Neuron (in vitro differentiated cells): ENCODE data around the gene IL1RN.

ENCODE experiments used
- H2AFZ ChIP-seq: one replicate; pipeline ENCODE4 v1.6.1; 2013; ENCODE audit warnings: low read depth, mild to moderate bottlenecking, inconsistent platforms, low read length, moderate library complexity
- H3K27me3 ChIP-seq: one replicate; pipeline ENCODE4 v1.6.1; 2013; ENCODE audit warnings: low read length; ENCODE audit not compliant: insufficient read depth
- H3K36me3 ChIP-seq: one replicate; pipeline ENCODE4 v1.6.1; 2013; ENCODE audit warnings: low read length; ENCODE audit not compliant: insufficient read depth
- H3K4me1 ChIP-seq: one replicate; pipeline ENCODE4 v1.6.1; 2013; ENCODE audit warnings: low read length; ENCODE audit not compliant: insufficient read depth
- H3K4me3 ChIP-seq: 2 replicates; pipeline ENCODE4 v1.5.1; 2013; ENCODE audit warnings: mild to moderate bottlenecking, low read length, moderate library complexity
- H3K9me3 ChIP-seq: one replicate; pipeline ENCODE4 v1.6.1; 2013; ENCODE audit warnings: low read length

Gene IL1RN, protein sequence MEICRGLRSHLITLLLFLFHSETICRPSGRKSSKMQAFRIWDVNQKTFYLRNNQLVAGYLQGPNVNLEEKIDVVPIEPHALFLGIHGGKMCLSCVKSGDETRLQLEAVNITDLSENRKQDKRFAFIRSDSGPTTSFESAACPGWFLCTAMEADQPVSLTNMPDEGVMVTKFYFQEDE

DNA sequence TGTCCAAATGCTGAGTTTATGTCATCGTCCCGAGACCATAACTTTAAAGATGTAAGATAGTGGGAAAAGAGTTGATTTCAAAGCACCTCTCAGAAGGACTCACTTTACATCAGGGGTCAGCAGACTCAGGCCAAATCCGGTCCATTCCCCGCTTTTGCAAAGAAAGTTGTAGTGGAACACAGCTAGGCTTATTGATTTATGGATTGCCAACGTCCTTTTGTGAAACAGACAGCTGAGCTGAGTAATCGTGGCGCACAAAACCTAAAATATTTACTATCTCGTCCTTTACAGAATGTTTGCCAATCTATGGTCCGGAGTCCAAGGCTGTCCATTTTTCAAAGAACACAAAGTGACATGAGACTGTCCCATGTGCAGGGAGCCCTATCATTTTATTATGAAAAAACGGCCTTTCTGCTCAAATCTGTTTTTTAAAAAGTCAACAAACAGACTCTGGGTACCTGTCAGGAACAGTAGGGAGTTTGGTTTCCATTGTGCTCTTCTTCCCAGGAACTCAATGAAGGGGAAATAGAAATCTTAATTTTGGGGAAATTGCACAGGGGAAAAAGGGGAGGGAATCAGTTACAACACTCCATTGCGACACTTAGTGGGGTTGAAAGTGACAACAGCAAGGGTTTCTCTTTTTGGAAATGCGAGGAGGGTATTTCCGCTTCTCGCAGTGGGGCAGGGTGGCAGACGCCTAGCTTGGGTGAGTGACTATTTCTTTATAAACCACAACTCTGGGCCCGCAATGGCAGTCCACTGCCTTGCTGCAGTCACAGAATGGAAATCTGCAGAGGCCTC, at the start of gene IL1RN:
TSS of gene IL1RN (plus strand) at position 754 of the 801 bp plus-strand sequence. CDS start at position 781, 27 bp downstream.
- H3K36me3 ChIP-seq: no peaks in the 10 kb centered on the region
- H3K27me3 ChIP-seq: peaks cover 13% of the 10 kb centered on the region
- H3K4me3 ChIP-seq: no peak within 1 kb of the TSS
- H3K4me1 ChIP-seq: peaks cover 5% of the 10 kb centered on the region
- no peak within 1 kb of the TSS for H2AFZ ChIP-seq
- no peaks in the 10 kb centered on the region for H3K9me3 ChIP-seq

DNA sequence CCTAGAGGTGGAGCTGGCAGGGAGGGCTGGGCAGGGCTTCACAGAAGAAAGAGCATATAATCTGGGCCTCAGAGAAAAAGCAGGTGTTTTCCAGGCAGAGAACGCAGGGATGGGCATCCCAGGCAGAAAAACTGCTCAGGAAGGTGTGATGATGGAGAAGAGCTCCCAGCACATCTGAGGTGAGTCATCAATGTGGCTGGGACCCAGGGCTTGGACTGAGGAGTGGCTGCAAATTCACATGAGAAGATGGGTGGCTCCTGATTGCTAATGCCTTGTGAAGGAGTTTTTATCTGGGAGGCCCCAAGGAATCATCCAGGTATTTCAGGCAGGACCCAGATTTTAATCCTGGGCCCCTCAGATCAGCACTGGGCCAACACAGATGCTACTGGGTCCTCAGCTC, 49.5 kb upstream of the IL1RN start:
- no peaks in the 10 kb centered on the region for H3K4me1 ChIP-seq
- H2AFZ ChIP-seq: no peak overlapping the region
- no peaks in the 10 kb centered on the region for H3K9me3 ChIP-seq
- H3K4me3 ChIP-seq: no peak overlapping the region
- H3K27me3 ChIP-seq: peaks cover 5% of the 10 kb centered on the region
- no peaks in the 10 kb centered on the region for H3K36me3 ChIP-seq

DNA sequence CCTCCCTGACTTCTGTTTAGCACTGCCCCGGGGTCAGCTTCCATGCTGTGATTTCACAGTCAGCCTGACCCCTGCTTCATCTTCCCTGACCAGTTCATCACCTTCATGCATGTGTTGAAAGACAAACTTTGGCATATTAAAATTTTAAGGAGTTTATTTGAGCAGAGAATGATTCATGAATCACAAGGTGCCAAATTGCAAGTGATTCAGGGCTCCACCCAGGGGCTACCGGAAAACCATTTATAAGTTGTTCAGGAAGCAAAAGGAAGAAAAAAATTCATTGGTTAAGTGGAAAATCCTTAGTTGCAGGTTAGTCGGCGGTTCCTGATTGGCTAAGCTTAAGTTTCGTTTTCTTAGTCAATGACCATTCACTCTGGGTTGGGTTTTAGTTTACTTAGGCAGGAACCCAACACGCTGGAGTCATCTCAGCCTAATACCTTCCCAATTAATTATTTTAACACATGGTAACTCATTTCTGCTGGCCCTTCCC, 49.0 kb upstream of the IL1RN start:
- Histone ChIP-seq H3K4me1 (no peaks in the 10 kb centered on the region), H3K4me3 (no peak overlapping the region), H3K9me3 (no peaks in the 10 kb centered on the region), H2AFZ (no peak overlapping the region), H3K36me3 (no peaks in the 10 kb centered on the region), H3K27me3 (peaks cover 5% of the 10 kb centered on the region)

DNA sequence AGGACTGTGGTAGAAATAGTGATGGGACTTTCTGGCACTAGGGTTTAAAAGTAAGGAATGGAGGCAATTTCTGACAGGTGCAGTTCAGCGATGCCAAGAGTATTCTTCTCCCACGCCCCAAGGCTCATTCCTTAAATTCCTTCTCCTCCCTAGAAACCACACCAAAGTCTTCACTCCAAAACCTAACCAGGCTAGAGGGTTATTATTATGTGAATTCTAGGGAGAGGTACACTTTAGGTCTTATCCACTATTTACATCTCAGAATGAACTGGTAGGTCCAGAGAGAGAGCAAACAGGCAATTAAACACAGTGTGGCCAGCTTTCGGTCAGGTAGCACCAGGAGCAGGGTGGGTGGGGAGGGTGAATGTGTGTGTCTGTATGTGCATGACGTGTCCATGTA, 48.3 kb upstream of the IL1RN start:
- H3K4me3 ChIP-seq: no peak overlapping the region
- H3K27me3 ChIP-seq: peaks cover 3% of the 10 kb centered on the region
- no peaks in the 10 kb centered on the region for H3K9me3 ChIP-seq
- H3K36me3 ChIP-seq: no peaks in the 10 kb centered on the region
- no peak overlapping the region for H2AFZ ChIP-seq
- H3K4me1 ChIP-seq: no peaks in the 10 kb centered on the region

DNA sequence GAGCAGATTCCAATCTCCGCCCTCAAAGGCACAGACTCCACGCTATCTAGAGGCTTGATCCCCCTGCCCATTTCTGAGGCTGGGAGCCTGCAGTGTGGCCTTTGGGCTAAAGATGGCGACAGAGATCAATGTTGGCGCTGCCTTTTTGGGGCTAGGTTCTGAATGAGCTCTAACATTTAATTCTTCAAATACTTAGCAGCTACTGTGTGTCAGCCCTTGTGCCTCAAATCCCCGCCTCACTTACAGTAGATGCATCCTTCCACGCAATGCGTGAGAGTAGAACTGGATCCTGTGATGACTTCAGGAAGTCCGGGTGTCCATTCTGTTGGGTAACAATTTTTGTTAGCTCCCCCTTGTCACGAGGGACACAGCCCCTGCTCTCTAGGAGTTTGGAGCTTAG, 47.3 kb upstream of the IL1RN start:
- Histone ChIP-seq H3K4me1 (no peaks in the 10 kb centered on the region), H3K27me3 (peaks cover 2% of the 10 kb centered on the region), H2AFZ (no peak overlapping the region), H3K36me3 (no peaks in the 10 kb centered on the region), H3K9me3 (no peaks in the 10 kb centered on the region), H3K4me3 (no peak overlapping the region)

DNA sequence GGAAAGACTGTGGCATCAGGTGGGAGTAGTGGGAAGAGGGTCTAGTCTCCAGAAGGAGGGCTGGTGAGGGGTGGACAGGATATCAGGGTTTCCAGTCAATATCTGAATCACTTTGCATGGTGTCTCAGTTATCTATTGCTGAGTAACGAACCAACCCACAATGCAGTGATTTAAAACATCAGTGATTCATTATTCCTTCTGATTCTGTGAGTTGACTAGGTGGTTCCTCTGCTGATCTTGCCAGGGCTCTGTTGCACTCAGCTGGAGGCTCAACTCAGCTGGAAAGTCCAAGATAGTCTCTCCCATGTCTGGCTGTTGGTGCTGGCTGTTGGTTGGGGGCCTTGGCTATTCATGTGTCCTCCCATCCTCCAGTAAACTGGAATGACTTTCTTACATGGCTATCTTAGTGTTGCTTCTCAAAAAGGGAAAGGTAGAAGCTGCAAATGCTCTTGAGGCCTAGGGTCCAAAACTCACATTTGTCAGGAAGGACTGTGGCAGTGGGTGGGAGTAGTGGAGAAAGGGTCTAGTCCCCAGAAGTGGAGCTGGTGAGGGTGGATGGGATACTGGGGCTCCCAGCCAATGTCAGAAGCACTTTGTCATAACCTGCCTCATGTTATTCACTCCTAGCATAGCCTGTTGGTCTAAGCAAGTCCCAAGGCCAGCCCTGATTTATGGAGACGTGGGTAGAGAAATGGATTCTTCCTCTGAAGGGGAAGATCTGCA, 45.7 kb upstream of the IL1RN start:
- no peak overlapping the region for H3K4me3 ChIP-seq
- H3K27me3 ChIP-seq: no peaks in the 10 kb centered on the region
- H3K4me1 ChIP-seq: no peaks in the 10 kb centered on the region
- no peaks in the 10 kb centered on the region for H3K9me3 ChIP-seq
- H3K36me3 ChIP-seq: no peaks in the 10 kb centered on the region
- no peak overlapping the region for H2AFZ ChIP-seq

DNA sequence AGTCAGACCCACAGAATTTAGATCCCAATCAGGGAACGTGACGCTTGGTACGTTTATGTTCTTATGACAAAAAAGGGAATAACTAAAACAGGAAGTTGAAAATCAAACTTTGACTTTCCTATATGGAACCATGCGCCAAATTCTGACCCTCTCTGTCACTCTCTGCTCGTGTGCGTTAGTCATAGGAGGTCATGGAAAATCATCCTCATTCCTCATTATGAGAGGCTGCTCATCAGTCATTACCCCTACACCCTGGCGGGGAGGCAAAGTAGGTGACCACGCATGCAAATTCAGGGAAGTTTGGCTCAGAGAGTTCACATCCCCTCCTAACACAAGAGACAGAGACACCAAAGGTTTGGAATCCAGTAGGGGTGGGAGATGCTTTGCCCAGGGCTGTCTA, 44.1 kb upstream of the IL1RN start:
- Histone ChIP-seq H2AFZ (no peak overlapping the region), H3K4me1 (no peaks in the 10 kb centered on the region), H3K36me3 (no peaks in the 10 kb centered on the region), H3K4me3 (no peak overlapping the region), H3K27me3 (no peaks in the 10 kb centered on the region), H3K9me3 (no peaks in the 10 kb centered on the region)

DNA sequence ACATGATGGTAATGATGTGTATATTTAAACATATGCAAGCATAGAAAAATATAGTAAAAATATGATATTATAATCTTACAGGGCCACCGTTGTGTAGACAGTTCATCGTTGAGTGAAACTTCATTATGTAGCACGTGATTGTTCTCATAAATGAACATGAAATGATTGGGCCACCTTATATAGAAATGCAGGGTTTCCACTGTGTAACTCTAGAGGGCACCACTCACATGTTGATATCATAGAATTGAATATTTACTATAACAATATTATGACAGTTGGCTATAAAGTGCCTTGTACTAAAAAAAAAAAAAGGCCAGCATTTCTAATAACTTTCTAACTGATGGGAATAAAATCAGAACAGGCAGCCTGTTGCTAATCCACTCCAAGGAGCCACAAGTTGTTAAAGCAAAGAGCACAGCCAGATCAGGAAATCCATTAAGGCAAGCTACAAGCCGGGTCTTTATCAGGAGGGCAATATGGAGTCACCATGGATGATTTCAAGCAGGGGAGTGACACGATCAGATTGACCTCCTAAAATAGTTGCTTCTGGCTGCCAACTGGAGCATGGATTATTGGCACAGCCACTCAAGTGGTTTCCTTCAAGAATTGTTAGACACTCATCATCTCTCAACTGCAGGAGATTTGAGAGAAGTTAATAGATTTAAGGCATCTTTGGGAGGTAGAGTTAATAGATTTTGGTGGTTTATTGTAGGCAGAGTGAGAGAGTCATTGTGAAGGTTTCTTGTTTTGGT, 43.0 kb upstream of the IL1RN start:
- Histone ChIP-seq H3K4me3 (no peak overlapping the region), H3K27me3 (no peaks in the 10 kb centered on the region), H2AFZ (no peak overlapping the region), H3K4me1 (no peaks in the 10 kb centered on the region), H3K9me3 (no peaks in the 10 kb centered on the region), H3K36me3 (no peaks in the 10 kb centered on the region)

DNA sequence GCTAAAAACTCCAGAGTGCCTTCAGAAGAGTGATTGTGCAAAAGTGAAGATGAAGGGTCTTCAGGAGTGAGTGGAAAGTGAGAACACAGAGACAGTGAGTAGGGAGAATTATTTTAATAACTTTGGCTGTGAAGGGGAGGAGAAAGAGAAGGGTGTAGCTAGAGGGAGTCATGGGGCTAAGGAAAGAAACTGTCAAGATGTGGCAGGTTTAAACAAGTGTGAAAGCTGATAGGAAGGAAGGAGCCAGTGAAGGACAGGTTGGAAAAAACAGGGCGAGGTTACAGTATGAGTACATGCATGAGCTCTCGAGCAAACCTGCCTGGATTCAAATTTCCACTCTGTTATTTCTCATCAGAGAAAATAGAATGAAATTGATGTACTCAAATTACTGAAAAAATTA, 41.9 kb upstream of the IL1RN start:
- Histone ChIP-seq H3K27me3 (no peaks in the 10 kb centered on the region), H3K9me3 (no peaks in the 10 kb centered on the region), H3K36me3 (no peaks in the 10 kb centered on the region), H3K4me1 (no peaks in the 10 kb centered on the region), H2AFZ (no peak overlapping the region), H3K4me3 (no peak overlapping the region)

DNA sequence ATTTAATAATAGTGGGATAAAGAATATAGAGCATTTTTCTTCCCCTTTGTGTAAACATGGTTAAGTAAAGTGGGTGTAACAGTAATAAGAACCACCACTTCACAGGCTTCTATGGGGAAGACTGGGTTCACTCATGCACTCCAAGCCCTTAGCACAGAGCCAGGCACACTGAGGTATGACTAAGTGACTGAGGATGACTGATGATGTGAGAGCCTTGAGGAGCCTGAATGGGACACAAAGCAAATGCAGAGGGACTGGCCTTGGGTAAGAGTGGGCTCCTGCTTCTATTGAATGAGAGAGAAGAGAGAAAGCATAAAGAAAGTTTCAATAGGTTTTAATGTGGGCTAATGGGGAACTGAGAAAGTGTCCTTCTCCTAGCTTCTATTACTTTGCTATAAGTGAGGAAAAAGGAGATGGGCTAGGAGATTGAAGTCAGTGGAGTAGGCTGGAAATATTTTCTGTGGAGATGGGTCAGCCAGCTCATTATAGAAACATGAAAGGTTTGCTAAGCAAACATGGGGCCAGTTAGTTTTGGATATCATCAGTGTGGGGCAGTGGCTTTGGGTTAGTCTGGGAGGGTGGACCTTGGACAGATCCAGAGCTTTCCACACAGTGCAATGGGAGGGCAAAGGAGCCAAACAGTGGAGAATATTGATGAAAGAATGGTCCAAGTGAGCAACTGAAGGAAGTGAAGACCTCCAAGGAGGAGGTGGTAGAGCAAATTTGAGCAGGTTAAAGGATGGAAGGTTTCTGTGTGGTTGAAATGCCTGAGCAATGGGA, 39.0 kb upstream of the IL1RN start:
- no peak overlapping the region for H3K4me3 ChIP-seq
- H3K27me3 ChIP-seq: no peaks in the 10 kb centered on the region
- H3K9me3 ChIP-seq: no peaks in the 10 kb centered on the region
- H2AFZ ChIP-seq: no peak overlapping the region
- no peaks in the 10 kb centered on the region for H3K36me3 ChIP-seq
- H3K4me1 ChIP-seq: no peaks in the 10 kb centered on the region

DNA sequence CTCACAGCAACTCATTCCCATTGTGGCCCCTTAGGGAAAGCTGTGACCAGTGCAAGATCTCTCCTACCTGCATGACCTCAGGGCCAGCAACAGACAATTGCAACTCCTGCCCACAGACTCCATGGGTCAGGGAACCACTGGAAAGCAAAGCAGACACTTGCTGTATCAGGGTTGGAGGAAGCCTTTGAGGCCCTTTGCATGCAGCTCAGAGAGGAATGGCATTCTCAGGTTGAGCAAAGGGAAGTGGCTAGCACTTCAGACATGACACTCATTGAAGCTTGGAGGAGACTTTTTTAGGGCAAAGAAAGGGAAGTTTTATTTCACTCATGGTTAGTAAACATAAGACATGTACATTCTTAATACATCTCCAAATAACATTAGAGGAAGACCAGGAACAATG, 37.5 kb upstream of the IL1RN start:
- H3K36me3 ChIP-seq: no peaks in the 10 kb centered on the region
- H3K9me3 ChIP-seq: no peaks in the 10 kb centered on the region
- H3K4me1 ChIP-seq: no peaks in the 10 kb centered on the region
- H3K4me3 ChIP-seq: no peak overlapping the region
- no peak overlapping the region for H2AFZ ChIP-seq
- no peaks in the 10 kb centered on the region for H3K27me3 ChIP-seq

DNA sequence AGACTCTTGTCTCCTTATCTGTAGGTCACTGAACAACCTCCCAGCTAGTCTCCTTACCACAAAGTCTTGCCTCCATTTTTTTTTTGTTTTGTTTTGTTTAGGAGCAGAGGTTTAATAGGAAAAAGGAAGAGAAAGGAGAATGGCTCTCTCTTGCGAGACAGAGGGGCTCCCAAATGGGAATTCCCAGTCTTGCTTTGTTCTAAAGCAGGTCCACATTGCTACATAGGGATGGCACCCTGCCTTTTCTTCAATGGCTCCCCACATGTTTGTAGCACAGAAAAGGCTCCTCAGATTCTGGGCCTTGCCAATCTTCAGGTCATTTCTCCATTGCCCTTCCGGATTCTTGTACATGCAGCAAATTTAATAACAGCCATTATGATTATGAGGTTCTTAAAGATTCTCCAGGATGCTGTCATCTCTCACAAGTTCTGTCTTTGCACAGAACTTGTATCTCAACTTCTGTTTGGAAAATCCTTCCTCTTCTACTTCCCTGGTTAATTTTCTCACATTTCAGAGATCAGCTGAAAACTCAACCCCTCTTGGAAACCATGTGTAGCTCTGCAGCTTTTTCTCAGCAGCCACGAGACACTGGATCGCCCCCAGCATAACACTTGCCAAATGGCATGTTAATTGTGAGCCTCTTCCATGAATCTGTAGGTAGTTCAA, 36.0 kb upstream of the IL1RN start:
- no peak overlapping the region for H3K4me3 ChIP-seq
- no peak overlapping the region for H2AFZ ChIP-seq
- H3K27me3 ChIP-seq: no peaks in the 10 kb centered on the region
- H3K9me3 ChIP-seq: no peaks in the 10 kb centered on the region
- H3K4me1 ChIP-seq: no peaks in the 10 kb centered on the region
- H3K36me3 ChIP-seq: no peaks in the 10 kb centered on the region
